GM12878 (cell line): Measurements from ENCODE around the gene KDM6A. TPM values are rescaled to one million over a fixed set of nuclear protein-coding genes. Genes with fewer than 3 reads are reported as not detected.

Experiments used
- ATAC-seq: fragments of 200-7000 bp; cut with Tn5 transposase; 3 replicates; pipeline ENCODE4 v1.9.1; 2020; ENCODE audit warnings: mild to moderate bottlenecking, moderate library complexity
- BruUV-seq: library from RNA; stranded (reverse); fragments of 400-500 nt; replicated peaks from 2 replicates; lab custom pipeline; 2021; lab: Mats Ljungman, UMichigan
- CTCF ChIA-PET: fragments of 300-600 bp; sonication (Branson Sonifier 250); formaldehyde crosslinking; extraction: SDS; loops from one replicate; lab custom pipeline; 2021; ENCODE audit warnings: inconsistent platforms; lab: Yijun Ruan, JAX
- POLR2A ChIA-PET: fragments of 350-600 bp; formaldehyde crosslinking; extraction: SDS; loops from one replicate; lab custom pipeline; 2021; ENCODE audit warnings: inconsistent platforms; lab: Charles Lee
- RAD21 ChIA-PET: fragments of 300-600 bp; sonication (Branson Sonifier 250); formaldehyde crosslinking; loops from one replicate; lab custom pipeline; 2023; ENCODE audit warnings: antibody characterized with exemption; ENCODE audit not compliant: unreplicated experiment; lab: Charles Lee
- SMC1A ChIA-PET: fragments of 300-600 bp; sonication (Branson Sonifier 250); formaldehyde crosslinking; loops from one replicate; lab custom pipeline; 2023; ENCODE audit not compliant: unreplicated experiment, uncharacterized antibody; lab: Charles Lee
- DNase-seq: peaks from one replicate; pipeline ENCODE4 v3.0.0-alpha.2; 2011; ENCODE audit warnings: low read depth, low spot score
- FAIRE-seq: peaks from 3 replicates; lab custom pipeline; 2011; peaks lifted over from hg19 to GRCh38; lab: Jason Lieb, UNC
- H2AFZ ChIP-seq: 2 replicates; pipeline ENCODE4 v1.6.0; 2011; ENCODE audit warnings: low read depth, low read length, control low read depth; ENCODE audit not compliant: control insufficient read depth
- H3K27ac ChIP-seq: 2 replicates; pipeline ENCODE4 v1.5.1; 2011; ENCODE audit warnings: control low read depth; ENCODE audit not compliant: control insufficient read depth, insufficient read depth
- H3K27me3 ChIP-seq, 2 experiments: replicated peaks in 1 of 2; 2 replicates each; pipeline versions ENCODE4 v1.6.0 to v1.6.1; 2011; ENCODE audit warnings: low read length in 1 of 2; ENCODE audit not compliant: control insufficient read depth in 2 of 2, insufficient read depth in 2 of 2
- H3K36me3 ChIP-seq, 2 experiments: 2 replicates each; pipeline ENCODE4 v1.5.1; 2011; ENCODE audit warnings: low read length in 1 of 2; ENCODE audit not compliant: control insufficient read depth in 2 of 2, insufficient read depth in 2 of 2
- H3K4me1 ChIP-seq: 2 replicates; pipeline ENCODE4 v1.6.1; 2011; ENCODE audit warnings: mild to moderate bottlenecking, low read length, moderate library complexity, mixed read lengths; ENCODE audit not compliant: control insufficient read depth, insufficient read depth
- H3K4me2 ChIP-seq: 2 replicates; pipeline ENCODE4 v1.6.0; 2011; ENCODE audit warnings: control low read depth; ENCODE audit not compliant: control insufficient read depth, insufficient read depth
- H3K4me3 ChIP-seq: fragments of 200-600 bp; sonication (generic); 2 replicates; pipeline ENCODE4 v1.5.1; 2016
- H3K79me2 ChIP-seq: 2 replicates; pipeline ENCODE4 v1.6.0; 2011; ENCODE audit warnings: low read length; ENCODE audit not compliant: control insufficient read depth, insufficient read depth
- H3K9ac ChIP-seq: 2 replicates; pipeline ENCODE4 v1.8.0; 2011; ENCODE audit warnings: low read length, control low read depth, mixed read lengths; ENCODE audit not compliant: control insufficient read depth, insufficient read depth
- H3K9me3 ChIP-seq: replicated peaks from 3 replicates; pipeline ENCODE4 v1.5.1; 2011; ENCODE audit warnings: mild to moderate bottlenecking, low read length; ENCODE audit not compliant: control insufficient read depth, insufficient read depth
- H4K20me1 ChIP-seq: 2 replicates; pipeline ENCODE4 v1.6.0; 2011; ENCODE audit not compliant: control insufficient read depth, insufficient read depth
- BHLHE40 ChIP-seq, 2 experiments: fragments of 450-650 bp in 1 of 2; IDR thresholded peaks; 2 replicates each; pipeline ENCODE4 v1.6.1; 2011 to 2017; ENCODE audit warnings: low read depth in 2 of 2, borderline replicate concordance in 1 of 2, improper control_type of control experiment in 1 of 2, low read length in 1 of 2, mild to moderate bottlenecking in 1 of 2
- BRCA1 ChIP-seq: IDR thresholded peaks from 2 replicates; pipeline ENCODE4 v1.6.1; 2011; ENCODE audit warnings: low read depth, low read length, improper control_type of control experiment
- CHD1 ChIP-seq: IDR thresholded peaks from 2 replicates; pipeline ENCODE4 v1.6.1; 2012; ENCODE audit warnings: low read depth, low read length, improper control_type of control experiment
- CHD2 ChIP-seq: IDR thresholded peaks from 2 replicates; pipeline ENCODE4 v1.6.1; 2011; ENCODE audit warnings: low read depth, low read length, improper control_type of control experiment, borderline replicate concordance
- HDAC6 ChIP-seq: fragments of 200-600 bp; sonication (generic); IDR thresholded peaks from one replicate; pipeline ENCODE4 v1.8.0; 2017; ENCODE audit warnings: antibody characterized with exemption; ENCODE audit not compliant: unreplicated experiment
- MEF2B ChIP-seq: fragments of 450-650 bp; IDR thresholded peaks from 2 replicates; pipeline ENCODE4 v1.6.1; 2018; ENCODE audit warnings: mild to moderate bottlenecking, moderate library complexity; ENCODE audit not compliant: partially characterized antibody, poor library complexity, severe bottlenecking
- MTA2 ChIP-seq: fragments of 450-650 bp; IDR thresholded peaks from 2 replicates; pipeline ENCODE4 v1.6.1; 2016; ENCODE audit warnings: low read depth, mild to moderate bottlenecking, moderate library complexity
- RELA ChIP-seq: fragments of 450-650 bp; IDR thresholded peaks from 2 replicates; pipeline ENCODE4 v1.8.0; 2014; ENCODE audit warnings: borderline replicate concordance; ENCODE audit not compliant: partially characterized antibody
- SMAD1 ChIP-seq: fragments of 450-650 bp; IDR thresholded peaks from 2 replicates; pipeline ENCODE4 v1.6.1; 2018; ENCODE audit warnings: mild to moderate bottlenecking, low read depth; ENCODE audit not compliant: partially characterized antibody
- SRF ChIP-seq, 2 experiments: IDR thresholded peaks; 2 replicates each; pipeline ENCODE4 v1.6.1; 2011; ENCODE audit warnings: low read depth in 2 of 2, low read length in 2 of 2, mild to moderate bottlenecking in 1 of 2, moderate library complexity in 1 of 2
- TARDBP ChIP-seq: IDR thresholded peaks from 2 replicates; pipeline ENCODE4 v1.6.1; 2016; ENCODE audit warnings: borderline replicate concordance
- TBL1XR1 ChIP-seq: IDR thresholded peaks from 2 replicates; pipeline ENCODE4 v1.6.1; 2012; ENCODE audit warnings: low read depth, low read length, improper control_type of control experiment
- WGBS: methylation state at CpG from one replicate; pipeline ENCODE4 v1.1.6; 2016; ENCODE audit warnings: low lambda C conversion rate; ENCODE audit not compliant: insufficient replicate concordance, insufficient coverage; ENCODE audit errors: missing lambda C conversion rate; 5-methylcytosine and 5-hydroxymethylcytosine counted together
- in situ Hi-C: fragments of 300-500 bp; cut with MboI; formaldehyde crosslinking; loops from 9 replicates; pipeline ENCODE4 v1.14.3; 2018; ENCODE audit warnings: mixed read lengths
- intact Hi-C: fragments of 100-400 bp; cut with micrococcal nuclease; formaldehyde crosslinking; loops from one replicate; pipeline ENCODE4 v1.14.2; 2022; ENCODE audit not compliant: unreplicated experiment
- polyA plus RNA-seq, 11 experiments: library from polyadenylated mRNA; depleted of rRNA in 4 of 11; unstranded in 6 of 11; stranded (reverse) in 5 of 11; fragments of >200 nt; fragmentation: Nextera tagmentation in 4 of 11; fragmentation: Illumina TruSeq in 1 of 11; extraction: Ambion mirVana in 4 of 11; extraction: Trizol in 1 of 11; gene quantifications; 1 replicate in 1 of 11; 2 replicates in 10 of 11; pipeline versions ENCODE4 v1.2.1 to v1.2.3, GENCODE V29; 2011 to 2016; ENCODE audit warnings: inconsistent platforms in 2 of 11, missing spikeins in 2 of 11, low read depth in 1 of 11
- total RNA-seq, 4 experiments: library from RNA; depleted of rRNA in 3 of 4; stranded (reverse); fragments of >200 nt in 3 of 4; fragmentation: Illumina TruSeq in 1 of 4; extraction: Trizol in 1 of 4; gene quantifications; 2 replicates each; pipeline versions ENCODE4 v1.2.1 to v1.2.3, GENCODE V29; 2013 to 2021
- TF ChIP-seq, protein P1 (sequence below): IDR thresholded peaks from 2 replicates; pipeline ENCODE4 v1.6.1; 2012; ENCODE audit warnings: low read depth, low read length, improper control_type of control experiment
- TF ChIP-seq, protein P2 (sequence below): fragments of 450-650 bp; IDR thresholded peaks from 2 replicates; pipeline ENCODE4 v1.6.1; 2018; ENCODE audit warnings: borderline replicate concordance, mild to moderate bottlenecking; ENCODE audit not compliant: partially characterized antibody

KDM6A gene
- total and polyA plus RNA-seq, 10 of the 15 experiments (the other 5 are each of a cell fraction or from before 2014, with no cell fraction given), result 7.9 to 29.0 (median 20.4) TPM

DNA sequence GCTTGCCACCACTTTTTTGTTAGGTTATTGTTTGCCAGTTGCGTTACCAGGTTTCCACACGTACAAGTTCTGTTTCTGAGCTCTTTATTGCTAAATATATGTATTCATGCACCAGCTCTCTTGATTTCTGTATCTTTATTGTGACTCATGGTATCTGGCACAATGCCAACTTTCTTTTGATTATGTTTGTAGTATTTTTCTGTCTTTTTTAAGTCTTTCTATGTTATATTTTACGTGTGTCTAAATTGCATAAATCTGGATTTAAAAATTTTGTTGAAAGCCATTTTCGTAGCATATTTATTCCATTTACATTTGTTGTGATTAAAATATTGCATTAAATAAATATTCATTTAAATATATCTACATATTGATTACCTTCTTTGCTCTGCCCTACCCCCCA lies 73.8 kb downstream of the KDM6A start:
- ChIA-PET CTCF (no interaction called here), POLR2A (no interaction called here), SMC1A (no interaction called here), RAD21 (no interaction called here)
- DNase-seq (no peak), ATAC-seq (no peak), FAIRE-seq (no peak)
- H3K27ac ChIP-seq, result no peak overlapping the region
- no peak overlapping the region for H3K9ac ChIP-seq
- H3K4me2 ChIP-seq, result no peak overlapping the region
- intact Hi-C loops, result no loop called here
- no TSS peak for BruUV-seq
- H3K36me3 ChIP-seq, result no peaks in the 10 kb centered on the region
- H3K79me2 ChIP-seq, result peaks cover 50% of the 10 kb centered on the region
- no peaks in the 10 kb centered on the region for H3K4me1 ChIP-seq
- in situ Hi-C loops, result no loop called here
- WGBS, result 97% methylated on average over 4 of the region's 4 CpGs
- peaks cover 16% of the 10 kb centered on the region; the same call in 2 of the 3 replicates for H3K9me3 ChIP-seq
- no peak overlapping the region for H3K4me3 ChIP-seq
- H4K20me1 ChIP-seq, result no peaks in the 10 kb centered on the region
- H3K27me3 ChIP-seq, result no peaks in the 10 kb centered on the region
- H2AFZ ChIP-seq, result no peak overlapping the region
- TF ChIP-seq MEF2B, result no peak
- TF ChIP-seq SMAD1, result peak; percentile 79

DNA sequence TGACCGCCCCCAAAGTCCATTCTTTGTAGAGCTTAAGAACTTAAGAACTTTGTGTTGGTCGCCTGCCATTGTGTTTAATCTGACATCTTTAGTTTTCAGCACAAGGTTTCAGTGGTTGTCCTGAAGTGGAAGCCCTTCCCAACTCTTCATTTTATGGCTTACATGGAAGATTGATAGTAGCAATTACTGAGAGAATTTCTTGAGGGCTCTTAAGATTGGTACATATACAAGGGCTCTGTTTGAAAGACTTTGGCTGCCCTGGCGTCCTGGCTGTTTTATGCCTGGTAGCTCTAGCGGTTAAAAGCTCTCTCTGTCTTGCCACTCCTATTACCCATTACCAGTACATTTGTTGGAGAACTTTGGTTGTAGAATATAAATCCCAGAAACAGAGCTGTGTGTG lies 75.0 kb downstream of the KDM6A start:
- H3K79me2 ChIP-seq, result peaks cover 55% of the 10 kb centered on the region
- ChIA-PET POLR2A (no interaction called here), RAD21 (no interaction called here), CTCF (interaction anchor here (1.5 kb wide), 1 partner anchor 9 kb away, joined by 4 read pairs; no protein-coding TSS in a partner anchor), SMC1A (interaction anchor here (0.7 to 1.6 kb wide), 3 partner anchors 26 to 121 kb away, joined by 3 to 4 read pairs (median 3); no protein-coding TSS in a partner anchor)
- H3K4me3 ChIP-seq, result no peak overlapping the region
- H2AFZ ChIP-seq, result no peak overlapping the region
- FAIRE-seq, result no peak
- no peaks in the 10 kb centered on the region for H4K20me1 ChIP-seq
- H3K27me3 ChIP-seq, result no peaks in the 10 kb centered on the region
- DNase-seq, result no peak
- peaks cover 16% of the 10 kb centered on the region; the same call in 2 of the 3 replicates for H3K9me3 ChIP-seq
- no peak for TF ChIP-seq MTA2
- TF ChIP-seq CHD2, result no peak
- TF ChIP-seq TBL1XR1, result no peak
- TF ChIP-seq, protein P1, sequence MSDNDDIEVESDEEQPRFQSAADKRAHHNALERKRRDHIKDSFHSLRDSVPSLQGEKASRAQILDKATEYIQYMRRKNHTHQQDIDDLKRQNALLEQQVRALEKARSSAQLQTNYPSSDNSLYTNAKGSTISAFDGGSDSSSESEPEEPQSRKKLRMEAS, result no peak
- TF ChIP-seq, protein P2, sequence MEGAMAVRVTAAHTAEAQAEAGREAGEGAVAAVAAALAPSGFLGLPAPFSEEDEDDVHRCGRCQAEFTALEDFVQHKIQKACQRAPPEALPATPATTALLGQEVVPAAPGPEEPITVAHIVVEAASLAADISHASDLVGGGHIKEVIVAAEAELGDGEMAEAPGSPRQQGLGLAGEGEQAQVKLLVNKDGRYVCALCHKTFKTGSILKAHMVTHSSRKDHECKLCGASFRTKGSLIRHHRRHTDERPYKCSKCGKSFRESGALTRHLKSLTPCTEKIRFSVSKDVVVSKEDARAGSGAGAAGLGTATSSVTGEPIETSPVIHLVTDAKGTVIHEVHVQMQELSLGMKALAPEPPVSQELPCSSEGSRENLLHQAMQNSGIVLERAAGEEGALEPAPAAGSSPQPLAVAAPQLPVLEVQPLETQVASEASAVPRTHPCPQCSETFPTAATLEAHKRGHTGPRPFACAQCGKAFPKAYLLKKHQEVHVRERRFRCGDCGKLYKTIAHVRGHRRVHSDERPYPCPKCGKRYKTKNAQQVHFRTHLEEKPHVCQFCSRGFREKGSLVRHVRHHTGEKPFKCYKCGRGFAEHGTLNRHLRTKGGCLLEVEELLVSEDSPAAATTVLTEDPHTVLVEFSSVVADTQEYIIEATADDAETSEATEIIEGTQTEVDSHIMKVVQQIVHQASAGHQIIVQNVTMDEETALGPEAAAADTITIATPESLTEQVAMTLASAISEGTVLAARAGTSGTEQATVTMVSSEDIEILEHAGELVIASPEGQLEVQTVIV, result no peak
- no peak for TF ChIP-seq RELA
- TF ChIP-seq SRF (IDR thresholded peaks at IDR 0.05; ENCODE audit: low read depth in 2 of 2, low read length in 2 of 2), result no peak
- TF ChIP-seq HDAC6, result no peak
- no peak for TF ChIP-seq SMAD1
- TF ChIP-seq BRCA1, result no peak
- TF ChIP-seq TARDBP, result no peak
- TF ChIP-seq CHD1, result no peak
- no peak for TF ChIP-seq BHLHE40 (IDR thresholded peaks at IDR 0.05; ENCODE audit: borderline replicate concordance in 1 of 2, low read depth in 2 of 2, low read length in 1 of 2)
- no peaks in the 10 kb centered on the region for H3K4me1 ChIP-seq
- in situ Hi-C loops, result no loop called here
- BruUV-seq, result no TSS peak
- ATAC-seq, result no peak
- H3K27ac ChIP-seq, result no peak overlapping the region
- intact Hi-C loops, result no loop called here
- no peak overlapping the region for H3K4me2 ChIP-seq
- 98% methylated on average over 4 of the region's 4 CpGs for WGBS
- H3K9ac ChIP-seq, result no peak overlapping the region
- no peaks in the 10 kb centered on the region for H3K36me3 ChIP-seq
